ENCODE results near the gene ANKRD7. TPM values are rescaled to one million over a fixed set of nuclear protein-coding genes. Genes with fewer than 3 reads are reported as not detected.

Gene ANKRD7
- total and polyA plus RNA-seq, 2 donors (not counting 3 experiments of a cell fraction or from before 2014, with no cell fraction given), result 0.82 TPM; not detected in 1

GRCh38 chr7:118222591-118222990, 1.9 kb upstream of the ANKRD7 start:
- dilution Hi-C loops (cut with MboI; ENCODE audit: extremely low pct_ligation_motif_present, low sequenced_read_pairs), result no loop called here
- DNase-seq (ENCODE audit: low read depth, low spot score), result no peak
- TF ChIP-seq GATA2 (IDR thresholded peaks at IDR 0.05; ENCODE audit: insufficient read depth, insufficient read length, low read depth, low read length) (no peak), POLR2A (IDR thresholded peaks at IDR 0.05; ENCODE audit: low read depth, low read length) (no peak), JUN (IDR thresholded peaks at IDR 0.05; ENCODE audit: borderline replicate concordance, insufficient read depth, insufficient read length, low read depth) (no peak), EZH2 (IDR thresholded peaks at IDR 0.05; ENCODE audit: borderline replicate concordance, low read depth, low read length, severe bottlenecking) (no peak), POLR2AphosphoS5 (IDR thresholded peaks at IDR 0.05; ENCODE audit: insufficient read depth, low read depth, low read length) (no peak), MAX (IDR thresholded peaks at IDR 0.05; ENCODE audit: insufficient read depth, insufficient read length) (no peak), FOS (IDR thresholded peaks at IDR 0.05; ENCODE audit: borderline replicate concordance, insufficient read depth, low read length) (no peak), CTCF (IDR thresholded peaks at IDR 0.05; ENCODE audit: extremely low read depth in 1 of 2, insufficient read depth in 1 of 2, low read depth in 1 of 2, low read length in 2 of 2) (no peak), MYC (IDR thresholded peaks at IDR 0.05; ENCODE audit: low read depth, low read length) (no peak)
- FAIRE-seq, result no peak
- Histone ChIP-seq H3K9me3 (replicated peaks; ENCODE audit: control insufficient read depth, insufficient read depth, low read length) (no peaks in the 10 kb centered on the region), H3K27me3 (ENCODE audit: control insufficient read depth in 2 of 2, insufficient read depth in 2 of 2, low read length in 2 of 2) (no peaks in the 10 kb centered on the region), H3K9me1 (replicated peaks; ENCODE audit: control insufficient read depth, extremely low read depth, insufficient read depth, low read length) (no peaks in the 10 kb centered on the region), H3K4me3 (replicated peaks in 1 of 3; ENCODE audit: insufficient read depth in 1 of 3, low read depth in 1 of 3, low read length in 3 of 3) (no peak overlapping the region), H2AFZ (ENCODE audit: low read depth, low read length) (no peak overlapping the region), H4K20me1 (replicated peaks; ENCODE audit: control insufficient read depth, extremely low read depth, insufficient read depth, low read length) (no peaks in the 10 kb centered on the region), H3K27ac (ENCODE audit: insufficient read depth, low read depth, low read length) (no peak overlapping the region), H3K36me3 (ENCODE audit: control insufficient read depth in 2 of 2, extremely low read depth in 1 of 2, insufficient read depth in 2 of 2, low read length in 2 of 2) (no peaks in the 10 kb centered on the region), H3K79me2 (ENCODE audit: control insufficient read depth, insufficient read depth, low read length) (no peaks in the 10 kb centered on the region), H3K9ac (replicated peaks; ENCODE audit: extremely low read depth, insufficient read depth, low read length) (no peak overlapping the region), H3K4me1 (ENCODE audit: control insufficient read depth, extremely low read depth, insufficient read depth, low read length) (no peaks in the 10 kb centered on the region), H3K4me2 (ENCODE audit: insufficient read depth, low read length) (no peak overlapping the region)
- intact Hi-C loops (cut with micrococcal nuclease), result no loop called here
- BruUV-seq (replicated peaks), result no TSS peak
- CTCF ChIA-PET, result no interaction called here
- POLR2A ChIA-PET, result no interaction called here

Data from endothelial cell of umbilical vein (primary cell).